ENCODE data around the gene PI4KA.

DNA sequence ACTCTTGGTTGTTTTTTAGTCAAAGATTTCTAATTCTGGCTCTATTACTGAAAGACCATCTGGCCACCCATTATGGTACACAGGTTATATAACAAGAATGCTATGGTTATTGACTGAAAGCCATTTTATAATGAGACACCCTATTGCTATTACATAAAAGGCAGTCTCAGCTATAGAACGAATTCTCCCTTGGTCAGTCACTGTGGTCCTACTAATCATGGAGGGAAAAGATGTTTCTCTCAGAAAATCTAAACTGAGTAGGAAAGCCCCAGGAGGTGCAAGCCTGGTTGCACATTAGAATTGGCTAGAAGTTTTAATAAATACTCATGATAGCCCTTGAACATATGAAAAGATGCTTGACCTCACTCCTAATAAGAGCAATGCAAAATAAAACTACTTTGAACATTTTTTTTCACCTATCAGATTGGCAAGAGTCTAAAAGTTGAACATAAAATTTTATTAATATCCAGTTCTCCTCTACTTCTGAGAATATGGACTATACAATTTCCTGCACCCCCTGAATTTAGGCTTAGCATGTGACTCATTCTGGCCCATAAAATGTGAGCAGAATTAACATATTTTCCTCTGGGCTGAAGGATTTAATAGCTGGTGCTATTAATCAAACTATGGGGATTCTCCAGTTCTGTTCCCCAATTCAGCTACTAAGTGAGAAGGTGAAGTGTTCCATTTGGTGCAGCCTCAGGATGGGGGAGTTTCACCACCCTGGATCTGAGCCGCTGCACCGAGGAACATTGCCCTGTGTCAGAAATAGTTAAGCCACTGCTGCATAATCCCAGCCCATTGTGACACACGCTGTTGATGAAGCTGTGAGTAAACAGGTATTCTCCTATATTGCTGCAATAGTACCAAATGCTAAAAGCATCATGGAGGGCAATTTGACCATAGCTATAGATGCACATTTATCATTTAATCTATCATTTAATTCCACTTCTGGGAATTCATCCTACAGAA is 47.1 kb upstream of the PI4KA start:
- TF ChIP-seq, protein P1, sequence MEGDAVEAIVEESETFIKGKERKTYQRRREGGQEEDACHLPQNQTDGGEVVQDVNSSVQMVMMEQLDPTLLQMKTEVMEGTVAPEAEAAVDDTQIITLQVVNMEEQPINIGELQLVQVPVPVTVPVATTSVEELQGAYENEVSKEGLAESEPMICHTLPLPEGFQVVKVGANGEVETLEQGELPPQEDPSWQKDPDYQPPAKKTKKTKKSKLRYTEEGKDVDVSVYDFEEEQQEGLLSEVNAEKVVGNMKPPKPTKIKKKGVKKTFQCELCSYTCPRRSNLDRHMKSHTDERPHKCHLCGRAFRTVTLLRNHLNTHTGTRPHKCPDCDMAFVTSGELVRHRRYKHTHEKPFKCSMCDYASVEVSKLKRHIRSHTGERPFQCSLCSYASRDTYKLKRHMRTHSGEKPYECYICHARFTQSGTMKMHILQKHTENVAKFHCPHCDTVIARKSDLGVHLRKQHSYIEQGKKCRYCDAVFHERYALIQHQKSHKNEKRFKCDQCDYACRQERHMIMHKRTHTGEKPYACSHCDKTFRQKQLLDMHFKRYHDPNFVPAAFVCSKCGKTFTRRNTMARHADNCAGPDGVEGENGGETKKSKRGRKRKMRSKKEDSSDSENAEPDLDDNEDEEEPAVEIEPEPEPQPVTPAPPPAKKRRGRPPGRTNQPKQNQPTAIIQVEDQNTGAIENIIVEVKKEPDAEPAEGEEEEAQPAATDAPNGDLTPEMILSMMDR (conservative IDR thresholded peaks at IDR 0.05 in 1 of 2, IDR thresholded peaks at IDR 0.05 in 1 of 2; ENCODE audit: low read depth in 1 of 2, low read length in 2 of 2): no peak
- no peak for TF ChIP-seq EZH2 (IDR thresholded peaks at IDR 0.05; ENCODE audit: low read length, missing control alignments)
